ENCODE data around the gene NEK5.

NEK5 gene

GRCh38 chr13:52024481-52024880, 104.4 kb downstream of the NEK5 start, which contains the start of gene UTP14C:
UTP14C (plus strand) TSS chr13:52024691; CDS start chr13:52028805, 4,114 bp downstream.
- no peaks in the 10 kb centered on the region for H3K4me1 ChIP-seq (ENCODE audit: control insufficient read depth, insufficient read depth, low read length)
- H3K36me3 ChIP-seq (ENCODE audit: control insufficient read depth in 2 of 2, insufficient read depth in 1 of 2, low read length in 2 of 2), result peaks cover 7 to 66% of the 10 kb centered on the region in 2 experiments; a peak in 2 of 3 replicates
- TF ChIP-seq ZNF140 (tag by site-specific recombination; IDR thresholded peaks at IDR 0.05) (no peak), ZNF510 (tag by site-specific recombination; IDR thresholded peaks at IDR 0.05; ENCODE audit: insufficient replicate concordance) (no peak), TSHZ1 (tag by site-specific recombination; IDR thresholded peaks at IDR 0.05; ENCODE audit: borderline replicate concordance) (no peak), FEZF1 (tag by site-specific recombination; IDR thresholded peaks at IDR 0.05) (no peak)
- H3K27ac ChIP-seq (ENCODE audit: extremely low read depth, low read depth, low read length), result no peak within 1 kb of the TSS
- CTCF ChIA-PET, result no interaction called here
- POLR2A ChIA-PET, result no interaction called here
- H3K4me3 ChIP-seq (ENCODE audit: low read depth, low read length), result no peak within 1 kb of the TSS
- no peaks in the 10 kb centered on the region for H3K9me3 ChIP-seq (ENCODE audit: control insufficient read depth, insufficient read depth, low read depth, low read length)

- Histone ChIP-seq H3K36me3 (ENCODE audit: control insufficient read depth in 2 of 2, insufficient read depth in 1 of 2, low read length in 2 of 2) (peaks cover 3 to 67% of the 10 kb centered on the region in 2 experiments; a peak in 2 of 3 replicates), H3K4me3 (ENCODE audit: low read depth, low read length) (no peak overlapping the region), H3K27ac (ENCODE audit: extremely low read depth, low read depth, low read length) (no peak overlapping the region), H3K9me3 (ENCODE audit: control insufficient read depth, insufficient read depth, low read depth, low read length) (no peaks in the 10 kb centered on the region), H3K4me1 (ENCODE audit: control insufficient read depth, insufficient read depth, low read length) (no peaks in the 10 kb centered on the region)
- ChIA-PET CTCF (interaction anchor here (0.7 to 1.0 kb wide), 2 partner anchors 21 to 94 kb away, joined by 3 read pairs; no protein-coding TSS in a partner anchor), POLR2A (interaction anchor here (1.2 kb wide), 1 partner anchor 10 kb away, joined by 5 read pairs; no protein-coding TSS in a partner anchor)
- TF ChIP-seq ZEB2 (tag by site-specific recombination; IDR thresholded peaks at IDR 0.05), result no peak
- TF ChIP-seq ZNF558 (tag by site-specific recombination; IDR thresholded peaks at IDR 0.05), result no peak
- TF ChIP-seq ZNF629 (tag by site-specific recombination; IDR thresholded peaks at IDR 0.05), result no peak
- TF ChIP-seq ZIC2 (tag by site-specific recombination; IDR thresholded peaks at IDR 0.05), result no peak
- no peak for TF ChIP-seq ZNF394 (tag by site-specific recombination; IDR thresholded peaks at IDR 0.05; ENCODE audit: borderline replicate concordance)
- no peak for TF ChIP-seq WT1 (tag by site-specific recombination; IDR thresholded peaks at IDR 0.05)
- TF ChIP-seq ZNF114 (tag by site-specific recombination; IDR thresholded peaks at IDR 0.05), result no peak
- no peak for TF ChIP-seq ZBTB21 (tag by site-specific recombination; IDR thresholded peaks at IDR 0.05)
- TF ChIP-seq ZSCAN23 (tag by site-specific recombination; IDR thresholded peaks at IDR 0.05), result no peak
- no peak for TF ChIP-seq ZNF184 (tag by site-specific recombination; IDR thresholded peaks at IDR 0.05)
- no peak for TF ChIP-seq EGR2 (tag by site-specific recombination; IDR thresholded peaks at IDR 0.05; ENCODE audit: low read depth)
- TF ChIP-seq MEIS1 (CRISPR knock-in tag; IDR thresholded peaks at IDR 0.05; ENCODE audit: borderline replicate concordance), result no peak
- no peak for TF ChIP-seq ZNF624 (tag by site-specific recombination; IDR thresholded peaks at IDR 0.05)
- no peak for TF ChIP-seq ZNF623 (tag by site-specific recombination; IDR thresholded peaks at IDR 0.05)
Observed at GRCh38 chr13:52022356-52022755, 106.5 kb downstream of the NEK5 start.

- peaks cover 3 to 55% of the 10 kb centered on the region in 2 experiments; a peak in 2 of 3 replicates for H3K36me3 ChIP-seq (ENCODE audit: control insufficient read depth in 2 of 2, insufficient read depth in 1 of 2, low read length in 2 of 2)
- POLR2A ChIA-PET, result no interaction called here
Observed at GRCh38 chr13:52020191-52020590, 108.7 kb downstream of the NEK5 start.

More at GRCh38 chr13:52020191-52020590, 108.7 kb downstream of the NEK5 start:
- no peak overlapping the region for H3K4me3 ChIP-seq (ENCODE audit: low read depth, low read length)
- H3K9me3 ChIP-seq (ENCODE audit: control insufficient read depth, insufficient read depth, low read depth, low read length), result no peaks in the 10 kb centered on the region
- CTCF ChIA-PET, result interaction anchor here (1.0 kb wide), 1 partner anchor 83 kb away, joined by 3 read pairs; no protein-coding TSS in a partner anchor
- no peak overlapping the region for H3K27ac ChIP-seq (ENCODE audit: extremely low read depth, low read depth, low read length)
- no peaks in the 10 kb centered on the region for H3K4me1 ChIP-seq (ENCODE audit: control insufficient read depth, insufficient read depth, low read length)
- no peak for TF ChIP-seq ZNF140 (tag by site-specific recombination; IDR thresholded peaks at IDR 0.05)
- TF ChIP-seq ZNF292 (tag by site-specific recombination; IDR thresholded peaks at IDR 0.05; ENCODE audit: borderline replicate concordance, low read depth), result no peak
- no peak for TF ChIP-seq KLF7 (tag by site-specific recombination; IDR thresholded peaks at IDR 0.05; ENCODE audit: borderline replicate concordance)
- no peak for TF ChIP-seq BCL11B (tag by site-specific recombination; IDR thresholded peaks at IDR 0.05; ENCODE audit: low read depth)
- no peak for TF ChIP-seq ZNF394 (tag by site-specific recombination; IDR thresholded peaks at IDR 0.05; ENCODE audit: borderline replicate concordance)
- no peak for TF ChIP-seq HOXC10 (CRISPR knock-in tag; IDR thresholded peaks at IDR 0.05)
- no peak for TF ChIP-seq ZNF629 (tag by site-specific recombination; IDR thresholded peaks at IDR 0.05)
- no peak for TF ChIP-seq ZNF112 (tag by site-specific recombination; IDR thresholded peaks at IDR 0.05)
- TF ChIP-seq ZNF792 (tag by site-specific recombination; IDR thresholded peaks at IDR 0.05), result no peak
- no peak for TF ChIP-seq ZSCAN30 (tag by site-specific recombination; IDR thresholded peaks at IDR 0.05)
